Neuronal stem cell (in vitro differentiated cells): ENCODE results near the gene TMEM147.
A peak's percentile ranks its signal among the peaks of the same experiment; 100 is the strongest.

Experiments
- DNase-seq: peaks from one replicate; pipeline ENCODE4 v3.0.0-alpha.2; 2013; ENCODE audit warnings: low spot score
- H2AFZ ChIP-seq: one replicate; pipeline ENCODE4 v1.6.1; 2013; ENCODE audit warnings: mild to moderate bottlenecking, low read length, inconsistent platforms
- H2AK5ac ChIP-seq: 2 replicates; pipeline ENCODE4 v1.6.1; 2013; ENCODE audit warnings: low read depth, mild to moderate bottlenecking, inconsistent platforms, low read length, moderate library complexity, mixed read lengths
- H2BK120ac ChIP-seq: 2 replicates; pipeline ENCODE4 v1.6.1; 2013; ENCODE audit warnings: low read depth, mild to moderate bottlenecking, inconsistent platforms, low read length, moderate library complexity, mixed read lengths
- H2BK12ac ChIP-seq: one replicate; pipeline ENCODE4 v1.6.1; 2013; ENCODE audit warnings: low read length, inconsistent platforms
- H2BK15ac ChIP-seq: 2 replicates; pipeline ENCODE4 v1.6.1; 2013; ENCODE audit warnings: mild to moderate bottlenecking, low read length, inconsistent platforms, mixed read lengths
- H2BK5ac ChIP-seq: one replicate; pipeline ENCODE4 v1.6.1; 2013; ENCODE audit warnings: inconsistent platforms, mild to moderate bottlenecking, low read length, moderate library complexity
- H3K14ac ChIP-seq: one replicate; pipeline ENCODE4 v1.6.1; 2013; ENCODE audit warnings: low read length, inconsistent platforms
- H3K18ac ChIP-seq: 2 replicates; pipeline ENCODE4 v1.6.1; 2013; ENCODE audit warnings: low read length, inconsistent platforms
- H3K23ac ChIP-seq: 2 replicates; pipeline ENCODE4 v1.6.1; 2013; ENCODE audit warnings: low read depth, mild to moderate bottlenecking, mixed read lengths, low read length, inconsistent platforms; ENCODE audit not compliant: poor library complexity
- H3K27ac ChIP-seq: replicated peaks from 3 replicates; pipeline ENCODE4 v1.5.1; 2013; ENCODE audit warnings: low read length, inconsistent platforms
- H3K27me3 ChIP-seq, 3 experiments: 2 replicates each; pipeline ENCODE4 v1.6.1; 2013; ENCODE audit warnings: low read length in 3 of 3, mild to moderate bottlenecking in 2 of 3, inconsistent platforms in 1 of 3, low read depth in 1 of 3, mixed read lengths in 1 of 3, moderate library complexity in 1 of 3; ENCODE audit not compliant: control insufficient read depth in 3 of 3, insufficient read depth in 3 of 3
- H3K36me3 ChIP-seq, 2 donors: replicated peaks in 1 of 2; 2 replicates each; pipeline ENCODE4 v1.6.1; 2013; ENCODE audit warnings: low read length in 2 of 2; ENCODE audit not compliant: control insufficient read depth in 2 of 2, insufficient read depth in 2 of 2
- H3K4ac ChIP-seq: 2 replicates; pipeline ENCODE4 v1.6.1; 2013; ENCODE audit warnings: inconsistent platforms, mild to moderate bottlenecking, low read length, moderate library complexity
- H3K4me1 ChIP-seq, 2 donors: 1 replicate in 1 of 2; 2 replicates in 1 of 2; pipeline ENCODE4 v1.6.1; 2013; ENCODE audit warnings: low read length in 2 of 2, low read depth in 1 of 2; ENCODE audit not compliant: control insufficient read depth in 2 of 2, insufficient read depth in 1 of 2
- H3K4me2 ChIP-seq: one replicate; pipeline ENCODE4 v1.6.1; 2013; ENCODE audit warnings: mild to moderate bottlenecking, low read length, inconsistent platforms; ENCODE audit not compliant: insufficient read depth, poor library complexity, severe bottlenecking
- H3K4me3 ChIP-seq, 2 donors: 2 replicates each; pipeline ENCODE4 v1.5.1; 2013; ENCODE audit warnings: low read length in 2 of 2, mild to moderate bottlenecking in 2 of 2, inconsistent platforms in 1 of 2, moderate library complexity in 1 of 2
- H3K79me1 ChIP-seq: one replicate; pipeline ENCODE4 v1.6.1; 2013; ENCODE audit warnings: low read depth, mild to moderate bottlenecking, inconsistent platforms, low read length, moderate library complexity
- H3K9ac ChIP-seq: one replicate; pipeline ENCODE4 v1.6.1; 2013; ENCODE audit warnings: mild to moderate bottlenecking, low read depth, low read length, inconsistent platforms; ENCODE audit not compliant: poor library complexity
- H3K9me3 ChIP-seq, 2 donors: replicated peaks in 1 of 2; 2 replicates each; pipeline versions ENCODE3 to v1.6.1; 2013; ENCODE audit warnings: low read length in 2 of 2, mild to moderate bottlenecking in 2 of 2, inconsistent platforms in 1 of 2, low read depth in 1 of 2, mixed read lengths in 1 of 2, moderate library complexity in 1 of 2; ENCODE audit not compliant: control insufficient read depth in 2 of 2, insufficient read depth in 1 of 2
- H4K8ac ChIP-seq: one replicate; pipeline ENCODE4 v1.6.1; 2013; ENCODE audit warnings: low read depth, mild to moderate bottlenecking, inconsistent platforms, low read length, moderate library complexity
- H4K91ac ChIP-seq: one replicate; pipeline ENCODE4 v1.6.1; 2013; ENCODE audit warnings: low read length, low read depth, mild to moderate bottlenecking, inconsistent platforms; ENCODE audit not compliant: poor library complexity
- WGBS, 2 donors: extraction: QIAGEN DNeasy Blood & Tissue Kit; methylation state at CpG; one replicate each; pipeline ENCODE4 v1.1.7; 2013; ENCODE audit warnings: missing lambda C conversion rate in 2 of 2, mixed read lengths in 1 of 2; ENCODE audit not compliant: insufficient read length in 2 of 2, insufficient replicate concordance in 1 of 2; ENCODE audit errors: extremely low coverage in 2 of 2; 5-methylcytosine and 5-hydroxymethylcytosine counted together

Gene TMEM147

GRCh38 chr19:35543280-35544109, 1.9 kb upstream of the TMEM147 start:
- H3K36me3 ChIP-seq, result peaks cover 16 to 45% of the 10 kb centered on the region in 2 donors
- no peak overlapping the region for H3K18ac ChIP-seq
- no peak overlapping the region for H3K4ac ChIP-seq

GRCh38 chr19:35544110-35544802, 1.2 kb upstream of the TMEM147 start:
- Histone ChIP-seq H3K14ac (no peak overlapping the region), H3K79me1 (peaks cover 7% of the 10 kb centered on the region), H3K9ac (no peak overlapping the region), H3K18ac (no peak overlapping the region), H3K9me3 (peaks cover 0 to 2% of the 10 kb centered on the region in 2 donors), H2AFZ (peak overlapping the region; percentile 98), H3K23ac (no peak overlapping the region), H3K4ac (no peak overlapping the region), H4K8ac (no peak overlapping the region), H3K36me3 (peaks cover 18 to 46% of the 10 kb centered on the region in 2 donors), H3K27ac (no peak overlapping the region), H3K4me1 (peaks cover 5 to 8% of the 10 kb centered on the region in 2 donors), H3K4me3 (peak overlapping the region; percentile 71 to 97), H2BK12ac (no peak overlapping the region), H4K91ac (no peak overlapping the region), H3K27me3 (no peaks in the 10 kb centered on the region), H2BK120ac (no peak overlapping the region), H3K4me2 (peak overlapping the region; percentile 61), H2BK15ac (no peak overlapping the region), H2AK5ac (no peak overlapping the region), H2BK5ac (peak overlapping the region; percentile 54)
- WGBS, 2 donors, result no CpG with 5 or more reads among the region's 3 CpGs
- DNase-seq, result no peak

More at GRCh38 chr19:35543280-35544109, 1.9 kb upstream of the TMEM147 start:
- no peak overlapping the region for H3K14ac ChIP-seq
- H2BK15ac ChIP-seq, result no peak overlapping the region
- no peak overlapping the region for H2BK12ac ChIP-seq
- no peak overlapping the region for H2AFZ ChIP-seq
- H3K23ac ChIP-seq, result no peak overlapping the region
- no peak overlapping the region for H3K9ac ChIP-seq
- no peak for DNase-seq
- H3K4me2 ChIP-seq, result no peak overlapping the region
- H3K79me1 ChIP-seq, result peaks cover 7% of the 10 kb centered on the region
- WGBS, 2 donors, result no CpG with 5 or more reads among the region's 15 CpGs
- no peaks in the 10 kb centered on the region for H3K27me3 ChIP-seq
- H2BK5ac ChIP-seq, result peak overlapping the region; percentile 54
- no peak overlapping the region for H4K91ac ChIP-seq
- peaks cover 5 to 8% of the 10 kb centered on the region in 2 donors for H3K4me1 ChIP-seq
- H3K27ac ChIP-seq, result no peak overlapping the region
- peak overlapping the region in 1 of 2 donors; percentile 71 for H3K4me3 ChIP-seq
- H2BK120ac ChIP-seq, result no peak overlapping the region
- H2AK5ac ChIP-seq, result no peak overlapping the region
- H3K9me3 ChIP-seq, result peaks cover 0 to 2% of the 10 kb centered on the region in 2 donors
- H4K8ac ChIP-seq, result no peak overlapping the region

- peak overlapping the region; percentile 95 for H3K9ac ChIP-seq
- no peak overlapping the region for H4K91ac ChIP-seq
- H2BK15ac ChIP-seq, result no peak overlapping the region
- no peak overlapping the region for H2AK5ac ChIP-seq
- no peak overlapping the region for H2BK12ac ChIP-seq
- no peak overlapping the region for H3K27ac ChIP-seq
- no peak overlapping the region for H3K4ac ChIP-seq
- peak overlapping the region; percentile 82 for H3K23ac ChIP-seq
- H3K14ac ChIP-seq, result peak overlapping the region; percentile 59
- H2AFZ ChIP-seq, result peak overlapping the region; percentile 98
- DNase-seq, result no peak
- H3K27me3 ChIP-seq, result no peaks in the 10 kb centered on the region
- peaks cover 0 to 2% of the 10 kb centered on the region in 2 donors for H3K9me3 ChIP-seq
- peak overlapping the region; percentile 69 for H3K4me2 ChIP-seq
- WGBS, 2 donors, result no CpG with 5 or more reads among the region's 27 CpGs
- H2BK120ac ChIP-seq, result no peak overlapping the region
- H2BK5ac ChIP-seq, result peak overlapping the region; percentile 89
- H3K18ac ChIP-seq, result peak overlapping the region; percentile 88
- peak overlapping the region; percentile 71 to 97 for H3K4me3 ChIP-seq
- H3K36me3 ChIP-seq, result peaks cover 21 to 45% of the 10 kb centered on the region in 2 donors
- no peak overlapping the region for H4K8ac ChIP-seq
- peaks cover 5 to 8% of the 10 kb centered on the region in 2 donors for H3K4me1 ChIP-seq
- H3K79me1 ChIP-seq, result peaks cover 7% of the 10 kb centered on the region
Observed at GRCh38 chr19:35545855-35546381, 492 bp downstream of the TMEM147 start.

GRCh38 chr19:35546532-35546931, 1.1 kb downstream of the TMEM147 start:
- DNase-seq, result no peak
- Histone ChIP-seq H3K23ac (no peak overlapping the region), H3K9ac (peak overlapping the region; percentile 53), H2BK12ac (no peak overlapping the region), H3K4me1 (peaks cover 5 to 8% of the 10 kb centered on the region in 2 donors), H3K27ac (no peak overlapping the region), H2AFZ (no peak overlapping the region), H2BK5ac (no peak overlapping the region), H3K18ac (no peak overlapping the region), H3K4me3 (peak overlapping the region in 1 of 2 donors; percentile 71), H3K79me1 (peaks cover 7% of the 10 kb centered on the region), H3K9me3 (peaks cover 0 to 2% of the 10 kb centered on the region in 2 donors), H4K8ac (no peak overlapping the region), H3K27me3 (no peaks in the 10 kb centered on the region), H3K4me2 (peak overlapping the region; percentile 69), H3K36me3 (peaks cover 21 to 45% of the 10 kb centered on the region in 2 donors), H2AK5ac (no peak overlapping the region), H4K91ac (no peak overlapping the region), H3K4ac (no peak overlapping the region), H2BK120ac (no peak overlapping the region), H2BK15ac (no peak overlapping the region), H3K14ac (no peak overlapping the region)
- WGBS, 2 donors, result no CpG with 5 or more reads among the region's 8 CpGs
